LHCN-M2 (cell line): ENCODE measurements around the gene LRPPRC. TPM values are rescaled to one million over a fixed set of nuclear protein-coding genes. Genes with fewer than 3 reads are reported as not detected.
"Not testable (repeated sequence)": the region's sequence is repeated elsewhere in the genome, so short reads cannot be mapped to it uniquely, and the experiment has no call there.

Source experiments
- DNase-seq: peaks from one replicate; pipeline ENCODE4 v3.0.0-alpha.2; 2012; ENCODE audit warnings: low read depth
- polyA plus RNA-seq: library from polyadenylated mRNA; unstranded; fragments of >200 nt; gene quantifications from one replicate; pipeline ENCODE4 v1.2.1, GENCODE V29; 2012; ENCODE audit warnings: missing spikeins
- total RNA-seq: library from RNA; depleted of rRNA; stranded (reverse); fragments of >200 nt; gene quantifications from 2 replicates; pipeline ENCODE4 v1.2.3, GENCODE V29; 2014; rRNA removed

Gene LRPPRC
- total RNA-seq = 62.1 and 71.7 TPM in 2 replicates
- 16.6 TPM for polyA plus RNA-seq

DNA sequence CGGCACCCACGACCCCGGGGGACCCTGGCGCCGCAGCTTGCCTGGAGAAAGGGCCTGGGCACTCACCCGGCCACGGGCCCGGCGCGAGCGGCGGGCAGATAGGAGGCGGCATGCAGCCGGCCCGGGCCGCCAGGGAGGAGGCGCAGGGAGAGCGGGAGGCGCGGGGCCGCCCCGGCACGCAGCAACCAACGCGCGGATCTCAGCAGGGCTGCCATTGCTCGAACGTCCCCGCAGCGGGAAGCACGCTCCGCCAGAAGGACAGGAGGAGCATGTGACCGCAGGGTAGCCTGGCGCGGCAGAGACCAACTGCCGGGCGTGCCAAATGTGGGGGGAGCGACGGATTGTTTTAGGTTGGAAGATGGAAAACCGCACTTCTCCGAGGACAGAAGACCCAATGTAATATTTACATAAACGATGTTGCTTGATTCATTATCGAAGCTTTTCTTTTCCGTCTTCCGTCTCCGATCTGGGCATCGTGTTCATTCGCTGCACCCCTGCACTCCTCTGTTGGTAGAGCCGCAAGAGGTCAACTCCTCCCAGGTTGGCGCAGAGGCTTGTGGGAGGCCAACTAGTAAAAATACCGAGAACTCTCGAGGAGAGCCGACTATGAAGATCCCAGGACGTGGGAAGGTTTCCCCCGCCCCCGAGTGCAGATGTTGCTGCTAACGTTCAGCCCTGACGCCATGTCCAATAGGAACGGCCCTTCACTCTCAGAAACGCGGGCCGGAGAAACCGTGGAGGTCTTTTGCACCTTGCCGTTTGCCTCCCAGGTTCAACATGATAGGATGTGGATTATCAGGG lies at the start of gene LRPPRC:
TSS of gene LRPPRC (minus strand) at position 257 of the 801 bp plus-strand sequence. CDS start at position 215, 42 bp downstream.
- DNase-seq = peak; percentile 96

DNA sequence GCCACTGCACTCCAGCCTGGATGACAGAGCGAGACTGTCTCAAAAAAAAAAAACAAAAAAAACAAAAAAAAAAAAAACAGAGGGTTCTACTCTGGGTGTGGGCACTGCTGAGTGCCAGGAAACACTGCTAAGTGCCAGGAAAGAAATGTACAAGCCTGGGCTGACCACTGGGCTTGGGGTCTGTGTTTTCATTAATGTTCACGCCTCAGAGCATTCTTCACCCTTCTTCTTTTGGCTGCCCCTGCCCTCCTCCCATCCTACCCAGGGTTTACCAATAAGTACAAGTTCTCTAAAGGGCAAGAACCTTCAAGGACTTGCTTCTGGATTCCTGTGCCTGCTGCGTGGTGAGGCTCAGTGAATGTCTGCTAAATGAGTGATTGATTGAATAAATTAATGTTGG lies 49.3 kb upstream of the LRPPRC start:
- no peak for DNase-seq

- DNase-seq = peak; percentile 73
These were observed 48.5 kb upstream of the LRPPRC start for GRCh38 chr2:44044281-44044720.

- no peak for DNase-seq
These were observed 44.6 kb upstream of the LRPPRC start for GRCh38 chr2:44040365-44040764.

GRCh38 chr2:44038277-44038676 lies 42.5 kb upstream of the LRPPRC start:
- DNase-seq = no peak

GRCh38 chr2:44037221-44037620 lies 41.4 kb upstream of the LRPPRC start:
- no peak for DNase-seq

GRCh38 chr2:44033947-44034346 lies 38.2 kb upstream of the LRPPRC start:
- no peak for DNase-seq

GRCh38 chr2:44027076-44027475 lies 31.3 kb upstream of the LRPPRC start:
- DNase-seq = not testable (repeated sequence)

GRCh38 chr2:44016282-44016681 lies 20.5 kb upstream of the LRPPRC start:
- peak; percentile 37 for DNase-seq

- no peak for DNase-seq
These were observed 19.4 kb upstream of the LRPPRC start for GRCh38 chr2:44015239-44015638.

DNA sequence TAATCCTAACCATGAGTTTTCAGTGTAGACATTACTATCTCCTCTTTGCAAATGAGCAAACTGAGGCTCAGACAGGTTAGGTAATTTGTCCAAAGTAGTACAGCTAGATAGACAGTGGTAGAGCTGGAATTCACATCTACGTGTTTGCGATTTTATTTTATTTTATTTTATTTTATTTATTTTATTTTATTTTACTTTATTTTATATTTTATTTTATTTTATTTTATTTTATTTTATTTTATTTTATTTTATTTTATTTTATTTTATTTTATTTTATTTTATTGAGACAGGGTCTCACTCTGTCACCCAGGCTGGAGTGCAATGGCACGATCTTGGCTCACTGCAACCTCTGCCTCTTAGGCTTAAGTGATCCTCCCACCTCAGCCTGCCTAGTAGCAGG lies 17.4 kb upstream of the LRPPRC start:
- not testable (repeated sequence) for DNase-seq

DNA sequence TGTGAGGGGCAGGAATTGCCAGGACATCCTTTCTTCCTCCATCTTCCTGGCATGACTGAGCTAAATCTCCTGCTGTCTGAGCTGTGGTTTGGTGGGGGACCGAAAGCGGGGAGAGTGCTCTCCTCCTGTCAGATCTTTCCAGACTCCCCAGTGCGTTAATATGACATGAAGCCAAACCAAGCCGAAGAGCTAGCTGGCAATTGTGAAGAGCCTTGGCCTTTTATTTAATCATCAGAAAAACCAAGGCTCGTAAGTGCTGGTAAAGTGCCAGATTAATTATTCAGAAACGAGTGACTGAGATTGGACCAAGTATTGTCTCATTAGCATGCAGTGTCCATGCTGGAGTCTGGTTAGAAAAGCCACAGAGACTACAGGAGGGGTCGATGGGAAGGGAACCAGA lies 14.5 kb upstream of the LRPPRC start:
- no peak for DNase-seq

GRCh38 chr2:44009136-44009735 lies 13.4 kb upstream of the LRPPRC start:
- no peak for DNase-seq

GRCh38 chr2:44005846-44006245 lies 10.1 kb upstream of the LRPPRC start:
- peak; percentile 4 for DNase-seq

DNA sequence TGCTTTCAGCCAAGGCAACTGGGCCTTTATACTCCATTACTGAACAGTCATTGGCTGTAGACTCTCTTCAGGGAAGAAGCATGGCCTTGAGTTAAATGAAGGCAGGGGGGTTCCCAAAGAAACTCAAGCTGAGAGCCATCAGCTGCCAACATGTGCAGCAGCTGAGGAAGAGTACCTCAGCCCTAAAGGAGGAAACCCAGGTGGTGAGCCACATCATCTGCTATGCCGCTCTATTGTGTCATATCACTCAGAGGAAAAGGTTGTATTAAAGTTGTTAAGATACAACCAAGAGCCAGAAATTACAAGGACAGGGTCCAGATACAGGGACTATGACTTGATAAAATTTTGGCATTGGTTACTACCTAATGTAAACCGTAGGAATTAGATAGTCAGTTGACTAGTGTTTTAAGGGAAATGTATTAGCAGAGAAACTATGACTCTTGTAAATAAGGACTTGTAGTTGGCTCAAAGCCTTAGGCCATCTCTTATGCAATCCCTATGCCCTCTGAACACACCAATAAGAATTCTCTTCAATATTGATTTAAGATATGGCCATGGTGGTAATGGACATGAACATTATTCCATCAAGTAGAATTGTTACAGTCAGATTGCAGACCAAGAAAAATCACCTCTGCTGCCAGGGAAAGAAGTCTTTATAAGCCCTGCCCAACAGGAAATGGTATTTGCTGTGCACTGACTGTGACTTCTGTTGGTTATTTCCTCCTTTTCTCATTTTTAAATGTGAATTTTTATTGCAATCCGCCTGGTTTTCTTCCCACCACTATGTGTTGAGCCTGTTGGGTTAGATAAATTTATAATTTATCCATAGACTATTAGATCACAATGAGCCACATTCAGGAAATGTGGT lies 9.2 kb upstream of the LRPPRC start:
- no peak for DNase-seq

- no peak for DNase-seq
These were observed 5.9 kb upstream of the LRPPRC start for GRCh38 chr2:44001716-44002115.

DNA sequence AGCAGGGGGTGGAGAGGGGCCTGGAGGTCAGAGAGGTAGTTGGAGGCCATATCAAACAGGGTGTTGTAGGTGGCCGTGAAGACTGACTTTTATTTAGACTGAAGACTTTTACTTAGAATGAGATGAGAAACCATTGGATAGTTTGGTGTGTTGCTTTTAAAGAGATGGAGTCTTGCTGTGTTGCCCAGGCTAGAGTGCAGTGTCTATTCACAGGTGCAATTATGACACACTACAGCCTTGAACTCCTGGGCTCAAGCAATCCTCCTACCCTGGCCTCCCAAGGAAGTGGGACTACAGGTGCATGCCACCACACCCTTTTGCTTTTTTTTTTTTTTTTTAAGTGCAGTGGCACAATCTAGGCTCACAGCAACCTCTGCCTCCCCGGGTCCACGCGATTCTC lies 2.5 kb upstream of the LRPPRC start:
- no peak for DNase-seq

- no peak for DNase-seq
These were observed 2.4 kb downstream of the LRPPRC start for GRCh38 chr2:43993437-43993836.

GRCh38 chr2:43989545-43989944 lies 6.2 kb downstream of the LRPPRC start:
- no peak for DNase-seq

DNA sequence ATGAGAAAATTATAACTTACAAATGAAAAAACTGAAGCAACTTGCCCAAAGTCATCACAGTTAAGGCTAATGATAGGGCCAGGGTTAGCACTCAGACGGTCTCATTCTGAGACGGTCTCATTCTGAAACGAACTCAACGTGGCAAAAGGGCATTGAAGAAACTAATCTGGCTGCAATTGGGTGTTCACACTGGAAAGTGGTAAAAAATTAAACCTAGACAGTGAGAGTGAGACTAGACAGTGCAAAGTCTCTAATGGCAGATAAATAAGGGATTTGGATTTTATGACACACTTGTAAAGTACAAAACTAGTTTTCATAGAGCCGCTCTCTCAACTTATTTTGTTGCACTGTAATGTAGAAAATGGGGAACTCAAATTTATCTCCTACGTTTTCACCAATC lies 9.2 kb downstream of the LRPPRC start:
- DNase-seq = no peak

DNA sequence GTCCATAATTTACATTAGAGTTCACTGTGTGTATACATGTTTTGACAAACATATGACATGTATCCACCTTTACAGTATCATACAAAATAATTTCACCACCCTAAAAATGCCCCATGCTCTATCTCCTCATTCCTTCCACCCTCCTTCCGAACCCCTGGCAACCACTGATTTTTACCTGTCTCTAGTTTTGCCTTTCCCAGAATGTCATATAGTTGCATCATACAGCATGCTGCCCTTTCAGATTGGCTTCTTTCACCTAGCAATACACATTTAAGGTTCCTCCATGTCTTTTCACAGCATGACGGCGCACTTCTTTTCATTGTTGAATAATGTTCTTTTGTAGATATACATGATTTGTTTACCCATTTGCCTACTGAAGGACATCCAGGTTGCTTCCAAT lies 10.4 kb downstream of the LRPPRC start:
- DNase-seq = no peak

DNA sequence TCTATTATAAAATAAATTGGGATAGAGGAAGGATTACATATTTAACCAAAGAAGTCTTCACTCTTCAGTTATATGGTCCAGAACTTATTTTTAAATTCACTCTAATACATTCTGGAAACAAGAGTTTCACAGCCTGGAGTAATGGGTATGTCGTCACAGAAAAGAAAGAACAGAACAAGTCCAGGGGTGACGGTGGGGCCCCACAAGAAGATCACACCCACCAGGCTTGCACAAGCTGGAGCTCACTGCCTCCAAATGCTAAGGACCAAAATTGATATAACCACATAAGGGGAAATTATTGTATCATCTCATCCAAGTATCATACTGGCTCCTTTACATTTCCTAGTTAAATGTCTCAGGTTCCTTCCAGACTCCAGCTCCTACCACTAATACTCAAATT lies 11.3 kb downstream of the LRPPRC start:
- no peak for DNase-seq
